ENCODE measurements around the gene MTCH1. TPM values are rescaled to one million over a fixed set of nuclear protein-coding genes. Genes with fewer than 3 reads are reported as not detected.

The MTCH1 gene
- total and polyA plus RNA-seq, 10 of the 15 experiments (the other 5 are each of a cell fraction or from before 2014, with no cell fraction given), result 7.2 to 128 (median 85.2) TPM

- TF ChIP-seq RFX5 (IDR thresholded peaks at IDR 0.05; ENCODE audit: low read depth, low read length) (no peak), DPF2 (IDR thresholded peaks at IDR 0.05) (no peak), ZBED1 (IDR thresholded peaks at IDR 0.05; ENCODE audit: borderline replicate concordance) (no peak), RUNX3 (IDR thresholded peaks at IDR 0.05; ENCODE audit: low read length) (no peak), ZNF24 (IDR thresholded peaks at IDR 0.05) (no peak)
- no TSS peak for BruUV-seq (replicated peaks)
- 46% methylated on average over 4 of the region's 4 CpGs for WGBS (ENCODE audit: insufficient coverage, insufficient replicate concordance, low lambda C conversion rate, missing lambda C conversion rate)
- ATAC-seq, result no peak
- Histone ChIP-seq H3K4me2 (ENCODE audit: control insufficient read depth, insufficient read depth) (no peak overlapping the region), H3K4me3 (no peak overlapping the region), H3K4me1 (ENCODE audit: control insufficient read depth, insufficient read depth, low read length) (no peaks in the 10 kb centered on the region), H3K9me3 (replicated peaks; ENCODE audit: control insufficient read depth, insufficient read depth, low read length) (no peaks in the 10 kb centered on the region), H4K20me1 (ENCODE audit: control insufficient read depth, insufficient read depth) (no peaks in the 10 kb centered on the region), H2AFZ (ENCODE audit: control insufficient read depth, low read depth, low read length) (no peak overlapping the region), H3K27ac (ENCODE audit: control insufficient read depth, insufficient read depth) (no peak overlapping the region), H3K36me3 (ENCODE audit: control insufficient read depth in 2 of 2, insufficient read depth in 2 of 2, low read length in 1 of 2) (no peaks in the 10 kb centered on the region), H3K9ac (ENCODE audit: control insufficient read depth, insufficient read depth, low read length) (no peak overlapping the region), H3K79me2 (ENCODE audit: control insufficient read depth, insufficient read depth, low read length) (no peaks in the 10 kb centered on the region), H3K27me3 (replicated peaks in 1 of 2; ENCODE audit: control insufficient read depth in 2 of 2, insufficient read depth in 2 of 2, low read length in 1 of 2) (no peaks in the 10 kb centered on the region)
- in situ Hi-C loops (cut with MboI) (no loop called here), intact Hi-C loops (cut with micrococcal nuclease; ENCODE audit: unreplicated experiment) (no loop called here)
- DNase-seq (ENCODE audit: low read depth, low spot score), result no peak
- ChIA-PET RAD21 (ENCODE audit: unreplicated experiment) (interaction anchor here (1.1 kb wide), 1 partner anchor 73 kb away, joined by 4 read pairs; no protein-coding TSS in a partner anchor), CTCF (no interaction called here), SMC1A (ENCODE audit: uncharacterized antibody, unreplicated experiment) (interaction anchor here (1.2 kb wide), 1 partner anchor 18 kb away, joined by 3 read pairs; no protein-coding TSS in a partner anchor), POLR2A (no interaction called here)
- FAIRE-seq, result no peak
These were observed 40.7 kb downstream of the MTCH1 start for GRCh38 chr6:36945301-36945700.

DNA sequence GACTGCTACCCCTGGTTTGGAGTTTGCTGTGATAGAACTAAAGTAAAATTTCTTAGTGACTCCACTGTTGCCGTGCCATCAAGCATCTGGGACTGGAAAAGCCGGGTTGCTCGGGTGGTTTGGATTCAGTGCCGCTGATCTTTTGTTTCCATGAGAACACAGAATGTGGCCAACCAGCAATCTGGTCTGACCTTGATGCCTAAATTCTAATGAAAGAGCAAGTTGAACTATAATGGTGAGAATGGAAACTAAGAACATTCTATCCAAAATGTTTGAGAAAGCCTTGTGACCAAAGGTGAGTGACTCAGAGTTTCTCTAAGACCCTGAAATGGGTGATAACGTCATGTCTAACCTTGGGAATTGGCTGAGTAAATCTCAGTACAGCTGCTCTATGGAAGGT is 41.3 kb downstream of the MTCH1 start:
- BruUV-seq (replicated peaks), result no TSS peak
- intact Hi-C loops (cut with micrococcal nuclease; ENCODE audit: unreplicated experiment) (no loop called here), in situ Hi-C loops (cut with MboI) (no loop called here)
- no peaks in the 10 kb centered on the region for H3K79me2 ChIP-seq (ENCODE audit: control insufficient read depth, insufficient read depth, low read length)
- ChIA-PET POLR2A (no interaction called here), RAD21 (ENCODE audit: unreplicated experiment) (no interaction called here), CTCF (no interaction called here), SMC1A (ENCODE audit: uncharacterized antibody, unreplicated experiment) (interaction anchor here (0.6 to 1.2 kb wide), 2 partner anchors 17 to 33 kb away, joined by 3 read pairs; no protein-coding TSS in a partner anchor)
- no peak overlapping the region for H3K27ac ChIP-seq (ENCODE audit: control insufficient read depth, insufficient read depth)
- no peaks in the 10 kb centered on the region for H3K4me1 ChIP-seq (ENCODE audit: control insufficient read depth, insufficient read depth, low read length)
- H3K4me3 ChIP-seq, result no peak overlapping the region
- no peak for DNase-seq (ENCODE audit: low read depth, low spot score)
- H3K36me3 ChIP-seq (ENCODE audit: control insufficient read depth in 2 of 2, insufficient read depth in 2 of 2, low read length in 1 of 2), result no peaks in the 10 kb centered on the region
- H3K4me2 ChIP-seq (ENCODE audit: control insufficient read depth, insufficient read depth), result no peak overlapping the region
- no peaks in the 10 kb centered on the region for H3K27me3 ChIP-seq (replicated peaks in 1 of 2; ENCODE audit: control insufficient read depth in 2 of 2, insufficient read depth in 2 of 2, low read length in 1 of 2)
- no peak for ATAC-seq
- H2AFZ ChIP-seq (ENCODE audit: control insufficient read depth, low read depth, low read length), result no peak overlapping the region
- no peak overlapping the region for H3K9ac ChIP-seq (ENCODE audit: control insufficient read depth, insufficient read depth, low read length)
- WGBS (ENCODE audit: insufficient coverage, insufficient replicate concordance, low lambda C conversion rate, missing lambda C conversion rate), result 66% methylated on average over 5 of the region's 5 CpGs
- no peaks in the 10 kb centered on the region for H4K20me1 ChIP-seq (ENCODE audit: control insufficient read depth, insufficient read depth)
- no peaks in the 10 kb centered on the region for H3K9me3 ChIP-seq (replicated peaks; ENCODE audit: control insufficient read depth, insufficient read depth, low read length)
- peak; percentile 13 for FAIRE-seq
- TF ChIP-seq MEF2A (IDR thresholded peaks at IDR 0.05; ENCODE audit: insufficient read depth, low read depth, low read length) (no peak), MYB (IDR thresholded peaks at IDR 0.05; ENCODE audit: borderline replicate concordance, low read depth, low read length) (no peak), RFX5 (IDR thresholded peaks at IDR 0.05; ENCODE audit: low read depth, low read length) (no peak), ZZZ3 (IDR thresholded peaks at IDR 0.05; ENCODE audit: control insufficient read depth, insufficient read length, low read depth) (no peak), ZNF592 (IDR thresholded peaks at IDR 0.05) (no peak)
- TF ChIP-seq, protein P1, sequence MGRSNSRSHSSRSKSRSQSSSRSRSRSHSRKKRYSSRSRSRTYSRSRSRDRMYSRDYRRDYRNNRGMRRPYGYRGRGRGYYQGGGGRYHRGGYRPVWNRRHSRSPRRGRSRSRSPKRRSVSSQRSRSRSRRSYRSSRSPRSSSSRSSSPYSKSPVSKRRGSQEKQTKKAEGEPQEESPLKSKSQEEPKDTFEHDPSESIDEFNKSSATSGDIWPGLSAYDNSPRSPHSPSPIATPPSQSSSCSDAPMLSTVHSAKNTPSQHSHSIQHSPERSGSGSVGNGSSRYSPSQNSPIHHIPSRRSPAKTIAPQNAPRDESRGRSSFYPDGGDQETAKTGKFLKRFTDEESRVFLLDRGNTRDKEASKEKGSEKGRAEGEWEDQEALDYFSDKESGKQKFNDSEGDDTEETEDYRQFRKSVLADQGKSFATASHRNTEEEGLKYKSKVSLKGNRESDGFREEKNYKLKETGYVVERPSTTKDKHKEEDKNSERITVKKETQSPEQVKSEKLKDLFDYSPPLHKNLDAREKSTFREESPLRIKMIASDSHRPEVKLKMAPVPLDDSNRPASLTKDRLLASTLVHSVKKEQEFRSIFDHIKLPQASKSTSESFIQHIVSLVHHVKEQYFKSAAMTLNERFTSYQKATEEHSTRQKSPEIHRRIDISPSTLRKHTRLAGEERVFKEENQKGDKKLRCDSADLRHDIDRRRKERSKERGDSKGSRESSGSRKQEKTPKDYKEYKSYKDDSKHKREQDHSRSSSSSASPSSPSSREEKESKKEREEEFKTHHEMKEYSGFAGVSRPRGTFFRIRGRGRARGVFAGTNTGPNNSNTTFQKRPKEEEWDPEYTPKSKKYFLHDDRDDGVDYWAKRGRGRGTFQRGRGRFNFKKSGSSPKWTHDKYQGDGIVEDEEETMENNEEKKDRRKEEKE (IDR thresholded peaks at IDR 0.05), result no peak
